Coronary artery (tissue), 2 donors: ENCODE results near the gene CDK14.
"Not testable (repeated sequence)": the region's sequence is repeated elsewhere in the genome, so short reads cannot be mapped to it uniquely, and the experiment has no call there.

ENCODE experiments used
- DNase-seq: peaks from one replicate; pipeline ENCODE4 v3.0.0-alpha.2; 2017; ENCODE audit warnings: low spot score
- H3K27ac ChIP-seq, 2 donors: fragments of 200-600 bp; sonication (generic); one replicate each; pipeline ENCODE4 v1.5.1; 2016 to 2019
- H3K4me3 ChIP-seq: fragments of 200-600 bp; sonication (generic); 2 replicates; pipeline ENCODE4 v1.5.1; 2016; ENCODE audit warnings: mild to moderate bottlenecking, moderate library complexity
- CTCF ChIP-seq: fragments of 200-600 bp; sonication (generic); IDR thresholded peaks from one replicate; pipeline ENCODE4 v1.5.1; 2019; ENCODE audit warnings: antibody characterized with exemption

CDK14 gene

GRCh38 chr7:90728568-90728967, 132.4 kb downstream of the CDK14 start:
- Histone ChIP-seq H3K4me3 (no peak overlapping the region), H3K27ac (no peak overlapping the region)
- no peak for DNase-seq

GRCh38 chr7:90735611-90736280, 139.6 kb downstream of the CDK14 start:
- DNase-seq, H3K27ac ChIP-seq, H3K4me3 ChIP-seq: not testable (repeated sequence)

More at GRCh38 chr7:90728568-90728967, 132.4 kb downstream of the CDK14 start:
- TF ChIP-seq CTCF: no peak

- no peak for DNase-seq
- TF ChIP-seq CTCF: no peak
- Histone ChIP-seq H3K27ac (no peak overlapping the region), H3K4me3 (no peak overlapping the region)
Measured at GRCh38 chr7:90736316-90736715, 140.2 kb downstream of the CDK14 start.

GRCh38 chr7:90736968-90737939, 141.1 kb downstream of the CDK14 start:
- TF ChIP-seq CTCF: no peak
- DNase-seq: no peak
- H3K4me3 ChIP-seq: no peak overlapping the region
- no peak overlapping the region for H3K27ac ChIP-seq

GRCh38 chr7:90738249-90738648, 142.1 kb downstream of the CDK14 start:
- DNase-seq: no peak
- no peak for TF ChIP-seq CTCF
- H3K4me3 ChIP-seq: no peak overlapping the region

GRCh38 chr7:90739716-90740115, 143.6 kb downstream of the CDK14 start:
- no peak for TF ChIP-seq CTCF
- Histone ChIP-seq H3K4me3 (no peak overlapping the region), H3K27ac (no peak overlapping the region)
- DNase-seq: no peak

More at GRCh38 chr7:90738249-90738648, 142.1 kb downstream of the CDK14 start:
- no peak overlapping the region for H3K27ac ChIP-seq

GRCh38 chr7:90740386-90740785, 144.3 kb downstream of the CDK14 start:
- H3K4me3 ChIP-seq: no peak overlapping the region
- H3K27ac ChIP-seq: no peak overlapping the region
- DNase-seq: no peak
- no peak for TF ChIP-seq CTCF
